ENCODE results near the gene EMILIN2.

DNA sequence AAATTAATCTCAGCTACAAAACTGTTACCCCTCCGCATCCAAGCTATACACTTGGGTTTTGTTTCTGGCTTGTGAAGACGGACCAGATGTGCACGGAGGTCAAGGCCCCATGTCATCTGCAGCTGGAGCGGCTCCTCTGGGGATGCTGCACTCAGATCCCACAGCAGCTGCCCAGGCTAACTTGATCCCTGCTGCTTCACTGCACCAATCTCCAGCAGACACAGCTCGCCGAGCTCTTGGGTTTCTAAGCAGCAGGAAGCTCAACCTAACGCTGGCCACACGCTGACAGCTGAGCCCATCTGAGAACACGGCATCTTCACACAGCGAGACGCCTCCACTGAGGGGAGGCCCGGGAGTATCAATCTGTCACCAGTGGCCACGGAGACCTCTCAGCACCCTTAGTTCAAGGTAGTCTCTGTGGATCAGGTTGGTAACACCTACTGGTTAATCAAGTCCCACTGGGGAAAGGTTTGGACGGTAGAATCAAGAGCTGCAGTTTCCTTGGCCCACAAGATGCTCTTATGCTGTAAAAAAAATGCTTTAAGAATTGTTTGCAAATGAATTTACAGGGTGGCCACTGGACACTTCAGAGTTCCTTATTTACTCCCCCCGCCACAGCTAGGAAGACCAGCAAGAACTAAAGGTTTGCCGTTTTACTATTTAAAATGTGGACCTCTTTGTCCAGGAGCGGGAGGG is 67.5 kb downstream of the EMILIN2 start:
- TF ChIP-seq CTCF (optimal IDR thresholded peaks at IDR 0.05 in 1 of 3, IDR thresholded peaks at IDR 0.05 in 1 of 3, conservative IDR thresholded peaks at IDR 0.05 in 1 of 3; ENCODE audit: extremely low read depth in 1 of 3, insufficient read depth in 2 of 3, low read length in 3 of 3) = no peak
- TF ChIP-seq EZH2 (IDR thresholded peaks at IDR 0.05; ENCODE audit: low read length) = no peak

Data from keratinocyte (primary cell).